OCI-LY1 (cell line): ENCODE measurements around the gene CCND1.

Experiments
- CTCF ChIP-seq: fragments of 200-600 bp; sonication (generic), shearing (Covaris generic); IDR thresholded peaks from 2 replicates; pipeline ENCODE4 v1.5.1; 2017; ENCODE audit warnings: mild to moderate bottlenecking, antibody characterized with exemption, low read length, moderate library complexity, mixed read lengths
- EZH2 ChIP-seq: fragments of 200-600 bp; sonication (generic), shearing (Covaris generic); IDR thresholded peaks from 2 replicates; pipeline ENCODE4 v1.8.0; 2017; ENCODE audit warnings: borderline replicate concordance, mixed run types, mild to moderate bottlenecking, antibody characterized with exemption, low read length, moderate library complexity, mixed read lengths

- TF ChIP-seq CTCF (no peak), EZH2 (no peak)
Measured at GRCh38 chr11:69625476-69625875, 15.5 kb upstream of the CCND1 start.
